Lung (tissue), 12 donors: ENCODE data around the gene SRRM3. TPM values are rescaled to one million over a fixed set of nuclear protein-coding genes. Genes with fewer than 3 reads are reported as not detected.

Source experiments
- ATAC-seq: fragments of 200-7000 bp; cut with Tn5 transposase; one replicate; pipeline ENCODE4 v1.9.1; 2020; ENCODE audit warnings: moderate number of reproducible peaks; ENCODE audit not compliant: insufficient read depth, low FRiP score
- DNase-seq, 3 donors: peaks; one replicate each; pipeline ENCODE4 v3.0.0-alpha.2; 2013 to 2017
- H3K27ac ChIP-seq, 2 donors: one replicate each; pipeline ENCODE4 v1.5.1; 2013; ENCODE audit warnings: mild to moderate bottlenecking in 2 of 2, moderate library complexity in 2 of 2, control low read depth in 1 of 2, inconsistent platforms in 1 of 2, low read depth in 1 of 2, low read length in 1 of 2
- H3K27me3 ChIP-seq, 3 donors: one replicate each; pipeline ENCODE4 v1.5.1; 2013; ENCODE audit warnings: low read length in 2 of 3; ENCODE audit not compliant: control insufficient read depth in 3 of 3, insufficient read depth in 3 of 3
- H3K36me3 ChIP-seq, 4 donors: one replicate each; pipeline ENCODE4 v1.5.1; 2013; ENCODE audit warnings: low read length in 4 of 4, mild to moderate bottlenecking in 1 of 4, moderate library complexity in 1 of 4; ENCODE audit not compliant: control insufficient read depth in 4 of 4, insufficient read depth in 4 of 4
- H3K4me1 ChIP-seq, 5 donors: one replicate each; pipeline ENCODE4 v1.5.1; 2013; ENCODE audit warnings: low read length in 5 of 5, mild to moderate bottlenecking in 2 of 5, moderate library complexity in 1 of 5; ENCODE audit not compliant: control insufficient read depth in 5 of 5, insufficient read depth in 5 of 5
- H3K4me3 ChIP-seq: one replicate; pipeline ENCODE4 v1.5.1; 2013; ENCODE audit warnings: mild to moderate bottlenecking, control low read depth, moderate library complexity
- H3K9ac ChIP-seq, 2 donors: one replicate each; pipeline ENCODE4 v1.5.1; 2013; ENCODE audit warnings: low read length in 2 of 2, control low read depth in 1 of 2; ENCODE audit not compliant: insufficient read depth in 1 of 2
- H3K9me3 ChIP-seq, 4 donors: one replicate each; pipeline ENCODE4 v1.5.1; 2013; ENCODE audit warnings: low read length in 3 of 4, mild to moderate bottlenecking in 1 of 4, moderate library complexity in 1 of 4; ENCODE audit not compliant: control insufficient read depth in 4 of 4, insufficient read depth in 3 of 4
- CTCF ChIP-seq: IDR thresholded peaks from 2 replicates; pipeline ENCODE4 v1.5.1; 2012; ENCODE audit warnings: mild to moderate bottlenecking; ENCODE audit errors: control extremely low read depth, extremely low read depth
- WGBS, 2 donors: extraction: QIAGEN DNeasy Blood & Tissue Kit; methylation state at CpG; one replicate each; pipeline ENCODE4 v1.1.7; 2013; 5-methylcytosine and 5-hydroxymethylcytosine counted together
- polyA plus RNA-seq, 2 donors: library from polyadenylated mRNA; stranded (reverse); fragments of 200-250 nt; gene quantifications; one replicate each; pipeline ENCODE4 v1.2.1, GENCODE V29; 2013
- total RNA-seq, 2 donors: library from RNA; depleted of rRNA in 1 of 2; stranded (reverse); fragments of >200 nt in 1 of 2; gene quantifications; one replicate each; pipeline ENCODE4 v1.2.1, GENCODE V29; 2014 to 2021
- donor health status: control.
- donor health status: control.
- donor health status: Bipolar disorder and iron deficiency.
- donor health status: healthy.
- donor health status: DM: yes; HTN: yes; CAD: no.

The SRRM3 gene
- total and polyA plus RNA-seq, 4 donors = 0.14 to 0.83 (median 0.63) TPM

DNA sequence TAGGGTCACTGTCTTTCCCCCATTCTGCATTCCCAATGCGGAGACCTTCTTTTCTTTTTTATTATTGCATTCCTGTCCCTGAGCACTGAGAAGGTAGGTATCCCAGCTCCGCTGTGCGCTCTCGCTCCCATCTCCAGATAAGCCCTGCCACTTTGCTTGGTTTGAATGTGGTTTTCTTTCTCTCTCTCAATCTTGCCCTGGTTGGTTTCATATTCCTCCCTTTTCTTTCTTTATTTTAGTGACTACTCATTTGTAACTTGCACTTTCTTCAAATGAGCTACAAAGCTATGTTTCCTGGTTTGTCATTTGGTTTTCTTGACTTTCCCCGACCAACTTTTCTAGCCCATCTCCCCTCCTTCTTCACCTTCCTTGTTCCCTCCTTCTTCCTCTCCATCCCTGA is 71.8 kb downstream of the SRRM3 start:
- no peaks in the 10 kb centered on the region for H3K36me3 ChIP-seq
- no peak for DNase-seq
- H3K27ac ChIP-seq = no peak overlapping the region
- WGBS, 2 donors = 67 to 90% methylated on average over 5 of the region's 5 CpGs
- no peak for ATAC-seq
- peaks cover 0 to 7% (median 0%) of the 10 kb centered on the region in 5 donors for H3K4me1 ChIP-seq
- no peak overlapping the region for H3K4me3 ChIP-seq
- peaks cover 0 to 2% (median 0%) of the 10 kb centered on the region in 4 donors for H3K9me3 ChIP-seq
- peaks cover 7 to 31% (median 13%) of the 10 kb centered on the region in 3 donors for H3K27me3 ChIP-seq
- TF ChIP-seq CTCF = no peak
- H3K9ac ChIP-seq = no peak overlapping the region

DNA sequence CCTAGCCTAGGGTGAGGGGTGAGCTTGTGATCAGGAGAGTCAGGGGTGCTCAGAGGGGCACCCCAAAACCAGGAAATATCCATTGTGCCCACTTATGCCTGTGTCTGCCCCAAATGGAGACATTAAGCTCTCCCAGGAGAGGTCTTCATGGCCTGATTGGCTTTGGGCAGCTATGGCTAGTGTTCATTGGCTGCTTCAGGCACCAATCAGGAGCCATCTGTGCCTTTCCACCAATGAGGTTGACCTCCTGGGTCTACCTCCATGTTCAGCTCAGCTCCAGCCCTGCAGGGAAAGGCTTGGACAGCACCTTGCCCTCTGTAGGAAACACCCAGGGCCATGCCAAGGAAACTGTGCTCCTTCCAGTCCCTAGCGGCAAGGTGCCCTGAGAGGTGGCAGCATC is 76.8 kb downstream of the SRRM3 start:
- Histone ChIP-seq H3K36me3 (no peaks in the 10 kb centered on the region), H3K27ac (no peak overlapping the region), H3K9ac (no peak overlapping the region), H3K27me3 (peaks cover 7 to 38% (median 24%) of the 10 kb centered on the region in 3 donors), H3K4me3 (no peak overlapping the region), H3K4me1 (peaks cover 0 to 9% (median 0%) of the 10 kb centered on the region in 5 donors), H3K9me3 (peaks cover 0 to 3% (median 0%) of the 10 kb centered on the region in 4 donors)
- 98 to 100% methylated on average over 1 of the region's 1 CpG for WGBS, 2 donors
- ATAC-seq = no peak
- no peak for TF ChIP-seq CTCF
- DNase-seq = no peak

DNA sequence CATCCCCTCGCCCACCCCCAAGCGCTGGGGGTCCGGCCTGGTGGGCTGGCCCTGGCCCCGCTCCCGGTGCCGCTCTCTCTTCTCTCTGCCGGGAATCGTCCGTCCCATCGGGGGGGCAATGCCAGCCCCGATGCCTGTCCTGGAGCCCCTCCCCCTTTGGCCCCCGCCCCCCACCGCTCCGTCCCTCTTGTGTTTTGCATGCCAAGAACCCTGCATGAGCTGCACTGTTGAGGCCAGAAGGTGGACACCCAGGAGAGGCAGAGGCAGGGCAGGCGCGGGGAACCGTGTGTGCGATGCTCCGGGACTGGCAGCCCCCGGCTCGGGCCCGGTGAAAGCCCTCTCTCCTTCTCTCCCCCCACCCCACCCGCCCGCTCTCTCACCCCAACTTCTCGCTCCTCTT is 78.7 kb downstream of the SRRM3 start:
- ATAC-seq (no peak), DNase-seq (no peak)
- peaks cover 0 to 9% (median 0%) of the 10 kb centered on the region in 5 donors for H3K4me1 ChIP-seq
- no peak overlapping the region for H3K9ac ChIP-seq
- no peak overlapping the region for H3K4me3 ChIP-seq
- H3K9me3 ChIP-seq = peaks cover 0 to 3% (median 0%) of the 10 kb centered on the region in 4 donors
- no peak overlapping the region for H3K27ac ChIP-seq
- no peaks in the 10 kb centered on the region for H3K36me3 ChIP-seq
- 23 to 38% methylated on average over 21 to 25 of the region's 25 CpGs for WGBS, 2 donors
- H3K27me3 ChIP-seq = peaks cover 0 to 50% (median 27%) of the 10 kb centered on the region in 3 donors
- TF ChIP-seq CTCF = no peak
